ENCODE measurements around the gene PHACTR3.

Gene PHACTR3

DNA sequence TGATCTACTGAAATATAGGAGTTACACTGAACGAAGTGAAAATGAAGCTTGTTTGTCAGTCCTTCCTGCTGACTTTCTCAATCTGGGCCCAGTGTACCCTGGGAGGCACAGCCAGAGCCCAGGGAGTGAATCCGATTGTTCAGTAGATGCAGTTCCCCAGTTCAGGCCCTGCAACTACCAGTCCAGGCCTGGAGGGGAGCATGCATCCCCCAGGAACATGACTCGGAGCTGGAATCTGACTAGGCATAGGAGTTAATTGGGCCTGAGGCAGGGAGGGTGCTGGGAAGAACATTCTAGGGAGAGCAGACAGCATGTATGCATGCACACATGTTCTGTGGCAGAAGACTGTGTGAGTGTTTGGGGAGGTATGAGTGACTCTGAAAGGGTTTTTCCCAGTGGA, 42.1 kb downstream of the PHACTR3 start:
- no peak for DNase-seq (ENCODE audit: low spot score)

DNA sequence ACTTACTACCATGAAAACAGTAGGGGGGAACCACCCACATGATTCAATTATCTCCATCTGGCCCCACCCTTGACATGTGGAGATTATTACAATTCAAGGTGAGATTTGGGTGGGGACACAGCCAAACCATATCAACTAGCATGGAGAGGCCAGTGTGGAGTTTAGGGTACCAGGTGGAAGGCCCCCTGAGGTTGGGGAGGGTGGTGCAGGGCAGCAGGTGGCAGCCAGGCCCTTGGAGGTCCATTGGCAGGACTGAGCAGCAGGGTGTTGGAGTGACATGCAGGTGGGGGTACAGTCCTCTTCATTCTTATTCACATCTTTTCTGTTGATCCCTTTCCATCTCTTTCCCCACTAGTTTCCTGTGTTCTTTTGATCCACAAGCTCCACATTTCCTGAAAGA, 42.9 kb downstream of the PHACTR3 start:
- no peak for DNase-seq (ENCODE audit: low spot score)

DNA sequence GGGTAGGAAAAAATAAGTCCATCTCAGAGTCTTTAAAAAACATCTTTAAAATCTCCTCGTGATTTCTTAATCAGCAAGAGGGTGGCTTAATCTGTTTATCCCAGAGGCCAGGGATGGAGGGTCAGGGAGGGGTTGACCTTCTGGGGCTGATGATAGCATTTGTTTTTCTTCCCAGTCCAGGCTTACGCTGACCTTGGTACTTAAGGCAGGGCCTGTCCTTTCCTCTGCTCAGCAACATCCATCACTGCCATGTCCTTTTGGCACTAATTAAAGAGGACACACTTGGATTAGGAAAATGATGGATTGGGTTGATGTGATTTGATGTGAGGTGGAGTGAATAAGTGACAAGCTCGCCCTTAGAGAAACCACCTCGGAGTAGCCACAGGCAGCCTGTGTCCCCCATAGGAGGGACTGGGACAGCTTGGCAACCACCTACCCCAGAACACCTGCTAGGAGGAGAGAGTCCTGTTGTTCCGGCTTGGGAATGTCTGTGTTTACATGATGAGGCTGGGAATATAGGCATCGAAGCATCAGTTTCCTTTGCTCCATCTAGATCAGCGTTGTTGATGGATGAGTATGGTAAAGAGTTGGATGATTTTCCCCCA, 44.2 kb downstream of the PHACTR3 start:
- no peak for DNase-seq (ENCODE audit: low spot score)

DNA sequence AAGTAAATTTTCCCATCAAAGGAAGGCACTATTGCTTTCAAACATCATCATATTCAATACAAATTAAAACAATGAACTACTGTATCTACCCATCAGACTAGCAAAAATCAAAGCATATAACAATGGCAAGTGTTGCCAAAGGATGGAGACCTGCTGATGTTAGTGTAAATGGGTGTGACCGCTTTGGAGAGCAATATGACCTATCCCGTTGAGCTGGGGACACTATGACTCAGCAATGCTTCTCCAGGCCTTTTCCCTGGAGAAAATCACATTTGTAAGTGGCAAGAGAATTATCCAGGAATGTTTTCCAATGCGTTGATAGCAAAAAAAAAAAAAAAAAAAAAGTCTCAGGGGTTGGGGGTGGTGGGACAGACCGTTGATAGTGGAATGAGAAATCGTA, 46.1 kb downstream of the PHACTR3 start:
- no peak for DNase-seq (ENCODE audit: low spot score)

DNA sequence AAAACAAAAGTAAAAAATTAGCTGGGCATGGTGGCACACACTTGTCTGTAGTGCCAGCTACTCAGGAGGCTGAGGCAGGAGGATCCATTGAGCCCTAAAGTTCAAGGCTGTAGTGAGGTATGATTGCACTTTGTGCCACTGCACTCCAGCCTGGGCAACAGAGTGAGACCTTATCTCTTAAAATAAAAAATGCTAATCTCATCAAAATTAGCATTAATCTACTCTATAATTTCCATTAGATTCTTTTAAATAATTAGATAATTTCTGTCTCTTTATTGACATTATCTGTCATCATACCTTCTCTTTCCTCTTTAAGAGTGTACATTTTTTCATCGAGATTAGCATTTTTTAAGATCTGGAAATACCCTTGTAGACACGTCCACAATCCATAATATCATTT, 48.0 kb downstream of the PHACTR3 start:
- DNase-seq (ENCODE audit: low spot score), result no peak

DNA sequence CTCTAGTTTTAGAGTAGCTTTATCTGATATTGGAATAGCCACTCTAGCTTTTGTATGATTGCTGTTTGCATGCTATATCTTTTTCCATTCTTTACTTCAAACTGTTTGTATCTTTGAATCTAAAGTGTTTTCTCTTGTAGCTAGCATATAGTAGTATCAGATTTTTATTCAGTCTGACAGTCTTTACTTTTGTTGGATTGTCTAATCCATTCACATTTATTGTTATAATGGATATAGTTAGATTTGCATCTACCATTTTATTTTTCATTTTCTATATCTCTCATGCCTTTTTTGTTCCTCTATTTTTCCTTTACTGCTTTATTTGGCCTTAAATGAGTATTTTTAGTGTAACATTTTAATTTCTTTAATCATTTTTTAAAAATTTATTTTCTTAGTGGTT, 52.1 kb downstream of the PHACTR3 start:
- DNase-seq (ENCODE audit: low spot score), result no peak

DNA sequence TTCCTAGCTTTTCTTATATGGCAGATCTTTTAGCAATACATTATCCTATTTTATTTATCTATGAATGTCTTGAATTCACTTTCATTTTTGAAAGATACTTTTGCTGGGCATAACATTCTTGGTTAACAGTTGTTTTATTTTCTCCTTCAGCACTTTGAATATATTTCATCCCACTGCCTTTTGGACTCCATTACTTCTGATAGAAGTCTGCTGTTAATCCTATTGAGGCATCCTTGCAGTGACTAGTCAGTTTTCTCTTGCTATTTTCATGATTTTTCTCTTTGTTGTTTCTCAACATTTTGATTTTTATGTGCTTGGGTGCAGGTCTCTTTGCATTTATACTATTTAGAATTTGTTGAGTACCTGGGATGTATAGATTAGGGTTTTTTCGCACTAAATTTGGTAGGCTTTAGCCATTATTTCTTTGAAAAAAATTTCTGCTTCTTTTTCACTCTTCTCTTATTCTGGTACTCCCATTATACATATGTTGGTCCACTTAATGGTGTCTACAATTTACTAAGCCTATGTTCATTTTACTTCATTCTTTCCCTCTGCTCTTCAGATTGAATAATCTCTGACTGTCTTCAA, 53.2 kb downstream of the PHACTR3 start:
- DNase-seq (ENCODE audit: low spot score), result no peak

DNA sequence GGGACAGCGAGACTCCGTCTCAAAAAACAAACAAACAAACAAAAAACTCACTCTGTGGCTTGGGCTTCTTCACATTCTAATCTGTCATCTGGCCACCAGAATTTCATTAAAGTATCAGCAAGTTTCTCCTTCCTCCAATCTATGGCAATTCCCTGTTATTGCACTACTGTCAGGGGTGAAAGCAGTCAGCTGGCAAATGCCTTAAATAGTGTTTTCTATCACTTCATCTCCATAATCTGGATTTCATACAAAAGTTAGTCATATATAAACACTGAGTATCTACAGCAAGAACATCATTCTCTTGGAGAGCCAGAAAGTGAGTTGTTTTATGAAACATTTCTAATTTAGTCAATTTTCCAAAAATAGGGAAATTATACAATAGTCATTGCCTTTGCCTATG, 56.1 kb downstream of the PHACTR3 start:
- no peak for DNase-seq (ENCODE audit: low spot score)

DNA sequence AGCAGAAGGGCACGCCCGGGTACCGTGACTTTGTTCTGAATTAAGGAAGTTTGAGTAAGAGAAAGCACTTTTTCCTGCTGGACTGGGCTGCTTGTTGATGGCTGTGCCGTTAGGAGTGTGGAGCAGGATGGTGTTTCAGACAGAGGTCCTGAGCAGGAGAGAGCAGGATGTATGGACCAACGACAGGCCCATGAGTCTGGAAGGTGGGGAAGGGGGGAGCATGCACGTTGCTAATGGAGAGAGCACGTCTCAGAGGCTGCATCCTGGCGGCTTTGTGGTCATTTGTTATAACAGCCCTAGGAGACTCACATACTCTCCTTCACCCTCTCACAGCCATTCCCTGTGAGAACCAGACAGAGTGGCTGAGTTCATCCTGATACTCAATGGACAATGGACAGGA, 56.8 kb downstream of the PHACTR3 start:
- DNase-seq (ENCODE audit: low spot score), result no peak

DNA sequence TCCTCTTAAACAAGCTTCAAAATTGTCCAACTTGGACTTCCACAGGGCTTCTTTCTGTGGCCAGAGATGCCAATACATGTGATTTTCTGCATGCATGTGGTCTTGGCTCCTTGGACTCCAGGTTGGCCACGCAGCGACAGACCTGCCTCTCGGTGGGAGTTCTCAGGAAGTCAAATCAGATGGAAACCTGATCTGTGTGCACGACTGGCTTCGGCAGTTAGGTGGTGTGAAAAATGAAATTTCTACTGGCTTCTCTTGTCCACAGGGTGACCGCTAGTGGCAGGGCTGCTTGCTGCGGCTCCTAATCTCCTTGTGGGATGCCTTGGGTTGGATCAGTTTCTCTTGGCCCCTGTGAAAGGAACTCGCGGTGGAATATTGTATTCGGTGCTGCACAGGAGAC, 57.3 kb downstream of the PHACTR3 start:
- no peak for DNase-seq (ENCODE audit: low spot score)

DNA sequence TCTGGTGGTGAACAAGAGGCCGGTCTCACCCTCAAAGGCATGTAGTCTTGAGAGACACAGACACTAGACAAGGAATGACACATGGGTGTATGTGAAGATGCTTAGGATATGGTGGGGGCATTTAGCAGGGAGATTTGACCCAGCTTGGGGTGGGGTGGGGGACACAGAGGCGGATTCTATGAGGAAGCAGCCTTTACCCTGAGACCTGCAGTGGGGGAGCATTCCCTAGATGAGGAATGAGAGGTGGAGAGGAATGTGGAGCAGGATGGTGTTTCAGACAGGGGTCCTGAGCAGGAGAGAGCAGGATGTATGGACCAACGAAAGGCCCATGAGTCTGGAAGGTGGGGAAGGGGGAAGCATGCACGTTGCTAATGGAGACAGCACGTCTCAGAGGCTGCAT, 57.8 kb downstream of the PHACTR3 start:
- no peak for DNase-seq (ENCODE audit: low spot score)

DNA sequence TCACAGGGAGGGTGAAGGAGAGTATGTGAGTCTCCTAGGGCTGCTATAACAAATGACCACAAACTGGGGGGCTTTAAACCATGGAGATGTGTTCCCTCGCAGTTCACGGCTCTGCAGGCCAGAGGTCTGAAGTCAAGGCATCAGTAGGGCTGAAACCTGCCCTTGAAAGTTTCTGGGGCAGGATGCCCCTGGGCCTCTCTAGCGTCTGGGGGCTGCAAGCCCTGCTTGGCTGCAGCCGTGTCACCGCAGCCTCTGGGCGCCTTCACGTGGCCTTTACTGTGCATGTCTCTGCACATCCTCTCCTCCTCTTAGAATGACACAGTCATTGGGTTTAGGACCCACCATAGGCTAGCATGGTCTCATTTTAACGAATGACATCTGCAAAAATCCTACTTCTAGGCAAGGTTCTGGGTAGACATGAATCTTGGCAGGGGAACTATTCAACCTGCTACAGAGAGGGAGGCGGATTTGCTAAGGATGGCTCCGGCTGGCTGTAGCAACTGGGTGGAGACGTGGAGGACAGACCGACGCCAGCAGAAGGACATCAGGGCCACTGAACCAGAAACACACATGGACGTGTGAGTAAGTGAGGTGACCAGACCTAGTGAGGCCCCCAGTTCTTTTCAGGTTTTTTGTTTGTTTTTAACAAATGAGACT, 58.6 kb downstream of the PHACTR3 start:
- no peak for DNase-seq (ENCODE audit: low spot score)

DNA sequence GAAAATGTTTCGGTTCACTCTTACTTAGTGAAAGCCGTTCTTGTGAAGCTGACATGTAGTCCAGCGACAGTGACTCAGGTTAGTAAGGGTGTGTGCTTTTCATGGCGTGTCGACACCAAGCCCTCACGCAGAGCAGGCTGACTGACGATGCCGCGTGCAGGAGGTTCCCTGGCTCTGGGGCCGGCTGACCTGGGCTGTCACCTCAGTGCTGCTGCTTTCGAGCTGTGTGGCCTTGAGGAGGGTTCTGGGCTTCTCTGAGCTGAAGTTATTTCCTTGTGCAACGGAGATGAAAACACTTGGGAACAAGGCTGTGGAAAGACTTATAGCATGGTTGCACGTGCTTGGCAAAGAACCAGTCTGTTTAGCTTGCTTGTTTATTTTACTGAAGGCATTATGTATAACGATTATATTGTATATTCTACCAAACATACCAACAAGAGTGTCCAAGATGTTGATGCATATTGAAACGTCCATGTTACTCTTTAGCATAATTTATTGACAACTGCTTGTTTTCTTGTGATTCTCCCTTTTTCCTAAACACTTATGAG, 59.2 kb downstream of the PHACTR3 start:
- no peak for DNase-seq (ENCODE audit: low spot score)

DNA sequence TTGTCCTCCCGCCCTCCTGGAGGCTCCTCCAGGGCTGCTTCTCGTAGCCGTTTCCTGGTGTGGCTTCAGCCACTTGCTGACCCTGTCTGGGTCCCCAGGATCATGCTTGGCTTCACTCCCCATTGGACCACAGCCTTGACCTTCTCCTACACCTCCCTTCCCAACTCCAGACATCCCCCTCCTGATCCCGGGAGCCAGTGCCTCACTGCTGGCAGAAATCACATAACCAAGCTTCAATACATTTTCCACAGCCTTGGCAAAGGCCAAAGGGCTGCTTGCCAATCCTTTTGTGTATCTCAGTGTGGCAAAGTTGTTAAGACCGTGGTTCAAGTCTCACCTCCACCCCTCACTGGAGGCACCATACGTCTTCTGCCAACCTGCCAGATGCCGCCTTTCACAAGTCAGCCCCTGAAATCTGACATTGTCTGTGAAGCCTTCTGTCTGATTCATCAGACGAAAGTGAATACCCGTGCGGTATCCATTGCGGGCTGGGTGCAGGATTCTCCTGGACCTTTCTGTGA, 60.1 kb downstream of the PHACTR3 start:
- no peak for DNase-seq (ENCODE audit: low spot score)

DNA sequence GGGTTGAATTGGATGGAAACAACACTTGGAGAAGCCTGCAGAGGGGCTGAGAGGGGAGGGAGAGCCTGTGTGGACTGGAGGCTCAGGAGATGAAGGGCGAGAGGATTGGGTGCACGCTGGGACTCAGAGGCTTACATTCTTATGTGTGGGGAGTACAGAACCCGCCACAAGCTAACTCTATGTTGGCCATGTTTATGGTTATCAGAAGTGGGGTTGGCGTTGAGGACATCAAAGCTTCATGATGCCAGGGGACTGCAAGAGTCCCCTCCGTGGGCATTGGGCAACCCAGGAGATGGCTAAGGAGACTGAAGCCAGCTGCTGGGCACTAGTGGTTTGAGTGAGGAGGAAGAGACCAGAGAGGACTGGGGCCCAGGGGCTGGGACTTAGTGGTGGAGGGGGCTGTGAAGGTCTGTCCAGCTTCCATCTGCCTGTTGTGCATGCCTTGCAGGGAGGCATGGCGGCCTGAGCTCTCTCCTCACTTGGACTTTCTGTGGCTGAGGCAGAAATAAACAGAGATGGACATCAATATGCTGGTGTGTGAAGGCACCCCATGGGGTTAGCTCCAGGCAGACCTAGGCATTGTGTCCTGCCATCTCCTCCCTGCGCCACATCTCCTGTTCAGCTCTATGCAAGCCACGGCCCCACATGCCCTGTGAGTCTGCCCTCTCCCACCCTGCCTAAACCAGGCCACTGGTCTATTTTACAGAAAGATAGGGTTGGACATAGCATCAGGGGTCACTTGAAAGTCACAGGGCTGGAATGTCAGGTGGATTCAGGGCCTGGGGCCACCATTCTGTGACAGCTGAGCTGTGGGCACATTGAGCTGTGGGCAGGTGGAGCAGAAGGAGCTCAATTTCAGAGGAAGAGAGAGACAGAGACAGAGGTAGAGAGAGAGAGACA, 61.6 kb downstream of the PHACTR3 start:
- DNase-seq (ENCODE audit: low spot score), result no peak

DNA sequence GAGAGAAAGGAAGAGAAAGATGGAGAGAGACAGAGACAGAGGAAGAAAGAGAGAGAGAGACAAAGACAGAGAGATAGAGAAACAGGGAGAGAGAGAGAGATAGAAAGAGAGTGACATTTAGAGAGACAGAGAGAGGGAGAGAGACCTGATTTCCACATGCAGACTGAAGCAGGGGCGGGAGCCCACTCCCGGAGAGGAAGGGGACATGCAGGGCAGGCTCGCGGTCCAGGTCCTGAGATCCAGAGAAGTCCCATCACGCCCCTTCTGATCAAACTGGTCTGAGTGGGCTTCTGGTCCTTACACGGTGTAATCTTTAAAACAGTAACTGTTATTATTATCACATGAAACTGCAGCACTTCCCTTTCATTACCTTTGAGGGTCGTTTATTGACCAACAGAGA, 62.2 kb downstream of the PHACTR3 start:
- DNase-seq (ENCODE audit: low spot score), result no peak

DNA sequence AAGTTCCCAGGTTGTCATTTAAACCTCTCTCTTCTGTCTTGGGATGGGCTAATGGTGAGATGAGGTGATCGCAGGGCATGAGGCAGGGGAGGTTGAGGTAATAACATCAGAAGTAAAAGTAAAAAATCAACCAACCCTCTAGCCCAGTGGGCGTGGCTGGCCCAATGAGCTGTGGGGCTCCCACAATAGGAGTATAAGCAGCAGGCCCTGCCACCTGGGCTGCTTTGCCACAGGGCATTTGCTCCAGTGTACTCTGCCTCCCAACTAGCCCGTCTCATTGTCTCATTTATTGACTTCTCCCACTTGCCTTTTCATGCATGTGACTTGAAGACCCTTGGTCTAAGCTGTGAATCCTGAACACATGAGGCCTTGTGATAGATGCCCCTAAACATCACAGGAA, 62.8 kb downstream of the PHACTR3 start:
- no peak for DNase-seq (ENCODE audit: low spot score)

DNA sequence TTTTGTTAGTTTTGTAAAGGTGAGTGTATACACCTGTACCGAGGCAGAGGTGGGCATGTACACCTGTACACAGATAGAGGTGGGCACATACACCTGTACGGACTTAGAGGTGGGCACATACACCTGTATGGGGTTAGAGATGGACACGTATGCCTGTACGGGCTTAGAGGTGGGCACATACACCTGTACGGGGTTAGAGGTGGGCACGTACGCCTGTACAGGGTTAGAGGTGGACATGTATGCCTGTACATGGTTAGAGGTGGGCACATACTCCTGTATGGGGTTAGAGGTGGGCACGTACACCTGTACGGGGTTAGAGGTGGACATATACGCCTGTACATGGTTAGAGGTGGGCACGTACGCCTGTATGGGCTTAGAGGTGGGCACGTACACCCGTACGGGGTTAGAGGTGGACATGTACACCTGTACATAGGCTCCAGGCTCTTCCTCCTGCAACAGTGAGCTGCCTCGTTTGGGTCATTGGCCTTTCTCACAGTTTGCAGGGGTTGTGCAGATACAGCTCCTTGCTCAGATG, 63.7 kb downstream of the PHACTR3 start:
- no peak for DNase-seq (ENCODE audit: low spot score)

DNA sequence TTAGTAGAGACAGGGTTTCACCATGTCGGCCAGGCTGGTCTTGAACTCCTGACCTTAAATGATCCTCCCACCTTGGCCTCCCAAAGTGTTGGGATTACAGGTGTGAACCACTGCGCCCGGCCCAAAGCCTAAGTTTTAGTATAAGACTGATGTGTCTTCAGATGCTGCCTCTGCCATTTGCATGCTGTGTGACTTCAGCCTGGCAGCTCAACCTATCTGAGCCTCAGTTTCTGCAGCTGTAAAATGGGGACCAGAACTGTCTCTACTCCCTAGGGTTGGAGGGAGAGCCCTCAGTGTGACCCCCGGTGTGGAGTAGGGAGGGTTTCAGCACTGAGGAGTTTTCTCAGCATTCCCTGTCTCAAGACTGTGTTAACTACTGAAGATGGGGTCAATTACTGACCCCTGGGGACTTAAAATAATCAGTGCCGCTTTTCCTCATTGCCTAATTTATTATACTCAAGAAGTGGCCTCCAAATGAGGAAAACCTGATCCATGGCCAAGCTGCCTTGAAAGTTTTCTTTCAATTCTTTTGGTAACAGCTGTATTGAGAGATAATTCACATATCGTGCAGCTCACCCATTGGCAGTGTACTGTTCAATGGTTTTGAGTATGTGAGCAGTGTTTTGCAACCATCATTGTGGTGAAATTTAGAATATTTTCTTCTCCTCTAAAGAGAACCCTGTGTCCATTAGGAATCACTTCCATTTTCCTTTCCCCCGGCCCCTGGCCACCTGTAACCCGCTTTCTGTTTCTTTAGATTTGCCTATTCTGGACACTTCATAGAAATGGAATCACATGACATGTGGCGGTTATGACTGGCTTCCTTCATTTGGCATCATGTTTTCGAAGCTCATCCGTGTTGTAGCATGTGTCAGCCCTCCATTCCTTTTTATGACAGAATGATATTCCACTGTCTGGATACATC, 64.8 kb downstream of the PHACTR3 start:
- no peak for DNase-seq (ENCODE audit: low spot score)

DNA sequence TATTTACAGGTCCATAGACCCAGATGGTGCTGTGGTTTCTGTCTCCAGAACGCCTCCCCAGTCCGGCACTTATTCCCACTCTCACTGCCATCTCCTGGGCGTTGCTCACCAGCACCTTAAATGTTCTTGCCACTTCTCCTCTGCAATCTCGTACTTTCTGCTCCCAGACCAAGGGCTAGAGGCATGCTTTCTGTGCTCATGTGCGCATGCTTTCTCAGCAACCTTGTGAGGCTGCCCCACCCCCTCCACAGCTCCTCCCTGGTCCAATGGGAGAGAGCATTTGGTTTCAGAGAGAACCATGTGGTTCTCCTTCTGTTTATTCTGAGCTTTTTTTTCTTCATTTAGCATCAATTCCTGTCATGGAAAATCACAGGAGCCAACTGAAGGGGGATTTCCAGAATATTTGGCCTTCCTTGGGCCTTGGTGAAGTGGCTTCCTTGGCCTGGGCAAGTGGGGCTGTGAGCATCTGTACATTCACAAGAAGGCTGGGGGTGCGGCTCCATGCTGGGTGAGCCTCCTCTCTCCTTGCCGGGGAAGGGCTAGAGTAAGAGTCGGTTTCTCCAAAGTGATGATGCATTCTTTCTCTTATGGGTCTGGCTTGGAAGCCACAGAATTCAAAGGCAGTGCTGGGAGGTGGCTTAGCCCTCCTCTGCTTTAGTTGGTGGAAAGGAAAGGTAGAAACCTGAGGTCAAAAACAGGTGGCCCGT, 66.6 kb downstream of the PHACTR3 start:
- no peak for DNase-seq (ENCODE audit: low spot score)
